K562 (cell line): Measurements from ENCODE around the gene B2M. TPM values are rescaled to one million over a fixed set of nuclear protein-coding genes. Genes with fewer than 3 reads are reported as not detected.

Source experiments
- CHD1 ChIP-seq: fragments of 200-600 bp; sonication (generic); IDR thresholded peaks from one replicate; pipeline ENCODE4 v1.6.1; 2012; ENCODE audit warnings: mild to moderate bottlenecking, moderate library complexity, low read length, inconsistent platforms
- ELF1 ChIP-seq: fragments of 200-800 bp; sonication (Bioruptor generic); IDR thresholded peaks from 2 replicates; pipeline ENCODE4 v1.6.1; 2016; ENCODE audit warnings: missing genetic modification characterization, missing compliant biosample characterization
- MECOM ChIP-seq: fragments of 250-450 bp; sonication (Bioruptor Pico); IDR thresholded peaks from 2 replicates; pipeline ENCODE4 v1.8.0; 2022; ENCODE audit warnings: inconsistent platforms
- MTA2 ChIP-seq: fragments of 450-650 bp; IDR thresholded peaks from 2 replicates; pipeline ENCODE4 v1.6.1; 2016; ENCODE audit warnings: low read depth
- SNIP1 ChIP-seq: fragments of 450-650 bp; IDR thresholded peaks from 2 replicates; pipeline ENCODE4 v1.7.1; 2017; ENCODE audit warnings: low read depth, mild to moderate bottlenecking
- SRSF3 ChIP-seq: fragments of 200-400 bp; formaldehyde crosslinking; IDR thresholded peaks from 2 replicates; pipeline ENCODE4 v1.6.1; 2016; ENCODE audit warnings: mild to moderate bottlenecking, low read length, moderate library complexity; ENCODE audit not compliant: insufficient read depth
- SUPT5H ChIP-seq: fragments of 450-650 bp; IDR thresholded peaks from 2 replicates; pipeline ENCODE4 v1.6.1; 2016
- ZNF24 ChIP-seq: fragments of 450-650 bp; IDR thresholded peaks from 2 replicates; pipeline ENCODE4 v1.6.1; 2016
- polyA plus RNA-seq, 8 experiments: library from polyadenylated mRNA; depleted of rRNA in 4 of 8; stranded (reverse) in 5 of 8; unstranded in 3 of 8; fragments of >200 nt; fragmentation: Nextera tagmentation in 2 of 8; fragmentation: Illumina TruSeq in 1 of 8; extraction: Ambion mirVana in 2 of 8; extraction: Trizol in 1 of 8; gene quantifications; 2 replicates each; pipeline versions ENCODE4 v1.2.1 to v1.2.3, GENCODE V29; 2011 to 2014; ENCODE audit warnings: inconsistent platforms in 1 of 8, missing spikeins in 1 of 8
- total RNA-seq, 7 experiments: library from RNA; depleted of rRNA in 6 of 7; stranded (reverse); fragments of >200 nt in 6 of 7; fragmentation: Illumina TruSeq in 2 of 7; extraction: Trizol in 2 of 7; gene quantifications; 2 replicates each; pipeline versions ENCODE4 v1.2.1 to v1.2.3, GENCODE V29; 2011 to 2021; ENCODE audit warnings: low replicate concordance in 1 of 7
- TF ChIP-seq, protein P1 (sequence below), 2 experiments: fragments of 250-450 bp in 1 of 2; fragments of 450-650 bp in 1 of 2; sonication (Bioruptor Pico) in 1 of 2; IDR thresholded peaks; 2 replicates each; pipeline versions ENCODE4 v1.6.1 to v1.8.0; 2016 to 2021; ENCODE audit warnings: mild to moderate bottlenecking in 2 of 2, moderate library complexity in 2 of 2, missing compliant biosample characterization in 1 of 2, missing genetic modification characterization in 1 of 2
- TF ChIP-seq, protein P2 (sequence below): fragments of 450-650 bp; IDR thresholded peaks from one replicate; pipeline ENCODE4 v1.6.1; 2018; ENCODE audit warnings: mild to moderate bottlenecking, moderate library complexity; ENCODE audit not compliant: partially characterized antibody
- TF ChIP-seq, protein P3 (sequence below): fragments of 200-800 bp; sonication (Bioruptor generic); IDR thresholded peaks from 2 replicates; pipeline ENCODE4 v1.6.1; 2017; ENCODE audit warnings: missing genetic modification characterization, missing compliant biosample characterization
- TF ChIP-seq, protein P4 (sequence below): fragments of 450-650 bp; IDR thresholded peaks from 2 replicates; pipeline ENCODE4 v1.6.1; 2016; ENCODE audit warnings: mild to moderate bottlenecking, moderate library complexity

The B2M gene
- total and polyA plus RNA-seq, 9 of the 15 experiments (the other 6 are each of a cell fraction or from before 2014, with no cell fraction given): 460 to 3,138 (median 1,032) TPM

DNA sequence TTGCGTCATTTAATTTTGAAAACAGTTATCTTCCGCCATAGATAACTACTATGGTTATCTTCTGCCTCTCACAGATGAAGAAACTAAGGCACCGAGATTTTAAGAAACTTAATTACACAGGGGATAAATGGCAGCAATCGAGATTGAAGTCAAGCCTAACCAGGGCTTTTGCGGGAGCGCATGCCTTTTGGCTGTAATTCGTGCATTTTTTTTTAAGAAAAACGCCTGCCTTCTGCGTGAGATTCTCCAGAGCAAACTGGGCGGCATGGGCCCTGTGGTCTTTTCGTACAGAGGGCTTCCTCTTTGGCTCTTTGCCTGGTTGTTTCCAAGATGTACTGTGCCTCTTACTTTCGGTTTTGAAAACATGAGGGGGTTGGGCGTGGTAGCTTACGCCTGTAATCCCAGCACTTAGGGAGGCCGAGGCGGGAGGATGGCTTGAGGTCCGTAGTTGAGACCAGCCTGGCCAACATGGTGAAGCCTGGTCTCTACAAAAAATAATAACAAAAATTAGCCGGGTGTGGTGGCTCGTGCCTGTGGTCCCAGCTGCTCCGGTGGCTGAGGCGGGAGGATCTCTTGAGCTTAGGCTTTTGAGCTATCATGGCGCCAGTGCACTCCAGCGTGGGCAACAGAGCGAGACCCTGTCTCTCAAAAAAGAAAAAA, 1.2 kb downstream of the B2M start (continued):
- TF ChIP-seq, protein P1, sequence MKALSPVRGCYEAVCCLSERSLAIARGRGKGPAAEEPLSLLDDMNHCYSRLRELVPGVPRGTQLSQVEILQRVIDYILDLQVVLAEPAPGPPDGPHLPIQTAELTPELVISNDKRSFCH (CRISPR knock-in tag; IDR thresholded peaks at IDR 0.05): no peak
- TF ChIP-seq, protein P1 (tag; IDR thresholded peaks at IDR 0.05): no peak
- TF ChIP-seq, protein P2, sequence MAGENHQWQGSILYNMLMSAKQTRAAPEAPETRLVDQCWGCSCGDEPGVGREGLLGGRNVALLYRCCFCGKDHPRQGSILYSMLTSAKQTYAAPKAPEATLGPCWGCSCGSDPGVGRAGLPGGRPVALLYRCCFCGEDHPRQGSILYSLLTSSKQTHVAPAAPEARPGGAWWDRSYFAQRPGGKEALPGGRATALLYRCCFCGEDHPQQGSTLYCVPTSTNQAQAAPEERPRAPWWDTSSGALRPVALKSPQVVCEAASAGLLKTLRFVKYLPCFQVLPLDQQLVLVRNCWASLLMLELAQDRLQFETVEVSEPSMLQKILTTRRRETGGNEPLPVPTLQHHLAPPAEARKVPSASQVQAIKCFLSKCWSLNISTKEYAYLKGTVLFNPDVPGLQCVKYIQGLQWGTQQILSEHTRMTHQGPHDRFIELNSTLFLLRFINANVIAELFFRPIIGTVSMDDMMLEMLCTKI: no peak
- no peak for TF ChIP-seq SRSF3
- no peak for TF ChIP-seq ZNF24
- no peak for TF ChIP-seq MTA2
- TF ChIP-seq SNIP1: no peak
- TF ChIP-seq, protein P3, sequence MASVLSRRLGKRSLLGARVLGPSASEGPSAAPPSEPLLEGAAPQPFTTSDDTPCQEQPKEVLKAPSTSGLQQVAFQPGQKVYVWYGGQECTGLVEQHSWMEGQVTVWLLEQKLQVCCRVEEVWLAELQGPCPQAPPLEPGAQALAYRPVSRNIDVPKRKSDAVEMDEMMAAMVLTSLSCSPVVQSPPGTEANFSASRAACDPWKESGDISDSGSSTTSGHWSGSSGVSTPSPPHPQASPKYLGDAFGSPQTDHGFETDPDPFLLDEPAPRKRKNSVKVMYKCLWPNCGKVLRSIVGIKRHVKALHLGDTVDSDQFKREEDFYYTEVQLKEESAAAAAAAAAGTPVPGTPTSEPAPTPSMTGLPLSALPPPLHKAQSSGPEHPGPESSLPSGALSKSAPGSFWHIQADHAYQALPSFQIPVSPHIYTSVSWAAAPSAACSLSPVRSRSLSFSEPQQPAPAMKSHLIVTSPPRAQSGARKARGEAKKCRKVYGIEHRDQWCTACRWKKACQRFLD (CRISPR knock-in tag): no peak
- peak; percentile 48 for TF ChIP-seq SUPT5H
- peak; percentile 42; the same call in 1 of the 2 replicates for TF ChIP-seq ELF1 (tag)
- TF ChIP-seq CHD1: peak; percentile 54
- TF ChIP-seq MECOM (CRISPR knock-in tag): no peak
- TF ChIP-seq, protein P4, sequence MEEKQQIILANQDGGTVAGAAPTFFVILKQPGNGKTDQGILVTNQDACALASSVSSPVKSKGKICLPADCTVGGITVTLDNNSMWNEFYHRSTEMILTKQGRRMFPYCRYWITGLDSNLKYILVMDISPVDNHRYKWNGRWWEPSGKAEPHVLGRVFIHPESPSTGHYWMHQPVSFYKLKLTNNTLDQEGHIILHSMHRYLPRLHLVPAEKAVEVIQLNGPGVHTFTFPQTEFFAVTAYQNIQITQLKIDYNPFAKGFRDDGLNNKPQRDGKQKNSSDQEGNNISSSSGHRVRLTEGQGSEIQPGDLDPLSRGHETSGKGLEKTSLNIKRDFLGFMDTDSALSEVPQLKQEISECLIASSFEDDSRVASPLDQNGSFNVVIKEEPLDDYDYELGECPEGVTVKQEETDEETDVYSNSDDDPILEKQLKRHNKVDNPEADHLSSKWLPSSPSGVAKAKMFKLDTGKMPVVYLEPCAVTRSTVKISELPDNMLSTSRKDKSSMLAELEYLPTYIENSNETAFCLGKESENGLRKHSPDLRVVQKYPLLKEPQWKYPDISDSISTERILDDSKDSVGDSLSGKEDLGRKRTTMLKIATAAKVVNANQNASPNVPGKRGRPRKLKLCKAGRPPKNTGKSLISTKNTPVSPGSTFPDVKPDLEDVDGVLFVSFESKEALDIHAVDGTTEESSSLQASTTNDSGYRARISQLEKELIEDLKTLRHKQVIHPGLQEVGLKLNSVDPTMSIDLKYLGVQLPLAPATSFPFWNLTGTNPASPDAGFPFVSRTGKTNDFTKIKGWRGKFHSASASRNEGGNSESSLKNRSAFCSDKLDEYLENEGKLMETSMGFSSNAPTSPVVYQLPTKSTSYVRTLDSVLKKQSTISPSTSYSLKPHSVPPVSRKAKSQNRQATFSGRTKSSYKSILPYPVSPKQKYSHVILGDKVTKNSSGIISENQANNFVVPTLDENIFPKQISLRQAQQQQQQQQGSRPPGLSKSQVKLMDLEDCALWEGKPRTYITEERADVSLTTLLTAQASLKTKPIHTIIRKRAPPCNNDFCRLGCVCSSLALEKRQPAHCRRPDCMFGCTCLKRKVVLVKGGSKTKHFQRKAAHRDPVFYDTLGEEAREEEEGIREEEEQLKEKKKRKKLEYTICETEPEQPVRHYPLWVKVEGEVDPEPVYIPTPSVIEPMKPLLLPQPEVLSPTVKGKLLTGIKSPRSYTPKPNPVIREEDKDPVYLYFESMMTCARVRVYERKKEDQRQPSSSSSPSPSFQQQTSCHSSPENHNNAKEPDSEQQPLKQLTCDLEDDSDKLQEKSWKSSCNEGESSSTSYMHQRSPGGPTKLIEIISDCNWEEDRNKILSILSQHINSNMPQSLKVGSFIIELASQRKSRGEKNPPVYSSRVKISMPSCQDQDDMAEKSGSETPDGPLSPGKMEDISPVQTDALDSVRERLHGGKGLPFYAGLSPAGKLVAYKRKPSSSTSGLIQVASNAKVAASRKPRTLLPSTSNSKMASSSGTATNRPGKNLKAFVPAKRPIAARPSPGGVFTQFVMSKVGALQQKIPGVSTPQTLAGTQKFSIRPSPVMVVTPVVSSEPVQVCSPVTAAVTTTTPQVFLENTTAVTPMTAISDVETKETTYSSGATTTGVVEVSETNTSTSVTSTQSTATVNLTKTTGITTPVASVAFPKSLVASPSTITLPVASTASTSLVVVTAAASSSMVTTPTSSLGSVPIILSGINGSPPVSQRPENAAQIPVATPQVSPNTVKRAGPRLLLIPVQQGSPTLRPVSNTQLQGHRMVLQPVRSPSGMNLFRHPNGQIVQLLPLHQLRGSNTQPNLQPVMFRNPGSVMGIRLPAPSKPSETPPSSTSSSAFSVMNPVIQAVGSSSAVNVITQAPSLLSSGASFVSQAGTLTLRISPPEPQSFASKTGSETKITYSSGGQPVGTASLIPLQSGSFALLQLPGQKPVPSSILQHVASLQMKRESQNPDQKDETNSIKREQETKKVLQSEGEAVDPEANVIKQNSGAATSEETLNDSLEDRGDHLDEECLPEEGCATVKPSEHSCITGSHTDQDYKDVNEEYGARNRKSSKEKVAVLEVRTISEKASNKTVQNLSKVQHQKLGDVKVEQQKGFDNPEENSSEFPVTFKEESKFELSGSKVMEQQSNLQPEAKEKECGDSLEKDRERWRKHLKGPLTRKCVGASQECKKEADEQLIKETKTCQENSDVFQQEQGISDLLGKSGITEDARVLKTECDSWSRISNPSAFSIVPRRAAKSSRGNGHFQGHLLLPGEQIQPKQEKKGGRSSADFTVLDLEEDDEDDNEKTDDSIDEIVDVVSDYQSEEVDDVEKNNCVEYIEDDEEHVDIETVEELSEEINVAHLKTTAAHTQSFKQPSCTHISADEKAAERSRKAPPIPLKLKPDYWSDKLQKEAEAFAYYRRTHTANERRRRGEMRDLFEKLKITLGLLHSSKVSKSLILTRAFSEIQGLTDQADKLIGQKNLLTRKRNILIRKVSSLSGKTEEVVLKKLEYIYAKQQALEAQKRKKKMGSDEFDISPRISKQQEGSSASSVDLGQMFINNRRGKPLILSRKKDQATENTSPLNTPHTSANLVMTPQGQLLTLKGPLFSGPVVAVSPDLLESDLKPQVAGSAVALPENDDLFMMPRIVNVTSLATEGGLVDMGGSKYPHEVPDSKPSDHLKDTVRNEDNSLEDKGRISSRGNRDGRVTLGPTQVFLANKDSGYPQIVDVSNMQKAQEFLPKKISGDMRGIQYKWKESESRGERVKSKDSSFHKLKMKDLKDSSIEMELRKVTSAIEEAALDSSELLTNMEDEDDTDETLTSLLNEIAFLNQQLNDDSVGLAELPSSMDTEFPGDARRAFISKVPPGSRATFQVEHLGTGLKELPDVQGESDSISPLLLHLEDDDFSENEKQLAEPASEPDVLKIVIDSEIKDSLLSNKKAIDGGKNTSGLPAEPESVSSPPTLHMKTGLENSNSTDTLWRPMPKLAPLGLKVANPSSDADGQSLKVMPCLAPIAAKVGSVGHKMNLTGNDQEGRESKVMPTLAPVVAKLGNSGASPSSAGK: 0 out of 2 replicates have a peak, but pooled peaks have one; percentile 8
